Neural cell (in vitro differentiated cells): Measurements from ENCODE around the gene ADGRD1. TPM values are rescaled to one million over a fixed set of nuclear protein-coding genes. Genes with fewer than 3 reads are reported as not detected.
"Not testable (repeated sequence)": the region's sequence is repeated elsewhere in the genome, so short reads cannot be mapped to it uniquely, and the experiment has no call there.

Experiments used
- H2AFZ ChIP-seq: fragments of 200-600, 300-800 bp; sonication (generic), shearing (Covaris generic); 2 replicates; pipeline ENCODE4 v1.6.0; 2014; ENCODE audit warnings: low read depth, mild to moderate bottlenecking, antibody characterized with exemption, low read length, moderate library complexity
- H3F3A ChIP-seq: fragments of 200-600 bp; shearing (Covaris generic); 2 replicates; pipeline ENCODE4 v1.6.1; 2016; ENCODE audit warnings: mild to moderate bottlenecking, moderate library complexity, mixed read lengths, antibody characterized with exemption, low read length; ENCODE audit not compliant: insufficient read depth, poor library complexity, severe bottlenecking
- H3K27ac ChIP-seq: fragments of 200-600, 300-800 bp; sonication (generic), shearing (Covaris generic); 2 replicates; pipeline ENCODE4 v1.5.1; 2014; ENCODE audit warnings: mild to moderate bottlenecking, low read length, moderate library complexity
- H3K27me3 ChIP-seq: fragments of 300-800, 200-600 bp; sonication (generic), shearing (Covaris generic); 2 replicates; pipeline ENCODE4 v1.6.0; 2014; ENCODE audit warnings: mild to moderate bottlenecking, low read depth, low read length, moderate library complexity; ENCODE audit not compliant: insufficient read depth
- H3K36me3 ChIP-seq: fragments of 300-800, 200-600 bp; sonication (generic), shearing (Covaris generic); 2 replicates; pipeline ENCODE4 v1.5.1; 2014; ENCODE audit warnings: mild to moderate bottlenecking, antibody characterized with exemption, low read length, moderate library complexity; ENCODE audit not compliant: insufficient read depth
- H3K4me2 ChIP-seq: fragments of 300-800, 200-600 bp; sonication (generic), shearing (Covaris generic); 2 replicates; pipeline ENCODE4 v1.6.0; 2014; ENCODE audit warnings: mild to moderate bottlenecking, low read length
- H3K4me3 ChIP-seq: fragments of 300-800, 200-600 bp; sonication (generic), shearing (Covaris generic); 2 replicates; pipeline ENCODE4 v1.5.1; 2014; ENCODE audit warnings: mild to moderate bottlenecking, low read length, moderate library complexity
- H3K79me2 ChIP-seq: fragments of 200-600 bp; shearing (Covaris generic); replicated peaks from 2 replicates; pipeline ENCODE4 v1.6.0; 2014; ENCODE audit warnings: mild to moderate bottlenecking, low read length, moderate library complexity; ENCODE audit not compliant: insufficient read depth
- H3K9ac ChIP-seq: fragments of 300-800, 200-600 bp; sonication (generic), shearing (Covaris generic); 2 replicates; pipeline ENCODE4 v1.6.1; 2016; ENCODE audit warnings: mild to moderate bottlenecking, low read length, mixed read lengths
- H3K9me2 ChIP-seq: fragments of 200-600 bp; shearing (Covaris generic); 2 replicates; pipeline ENCODE4 v1.6.1; 2016; ENCODE audit warnings: mild to moderate bottlenecking, low read length, mixed read lengths; ENCODE audit not compliant: insufficient read depth
- H3K9me3 ChIP-seq: fragments of 200-600, 300-800 bp; sonication (generic), shearing (Covaris generic); 2 replicates; pipeline ENCODE4 v1.6.1; 2016; ENCODE audit warnings: mild to moderate bottlenecking, mixed run types, low read length, moderate library complexity, mixed read lengths
- H4K20me1 ChIP-seq: fragments of 200-600 bp; shearing (Covaris generic); 2 replicates; pipeline ENCODE4 v1.6.1; 2016; ENCODE audit warnings: mild to moderate bottlenecking, mixed run types; ENCODE audit not compliant: insufficient read depth
- EP300 ChIP-seq: fragments of 450-650 bp; conservative IDR thresholded peaks from 2 replicates; pipeline ENCODE4 v1.6.1; 2014; ENCODE audit warnings: antibody characterized with exemption, mild to moderate bottlenecking, moderate library complexity; ENCODE audit not compliant: poor library complexity, severe bottlenecking
- MXI1 ChIP-seq: fragments of 450-650 bp; conservative IDR thresholded peaks from 2 replicates; pipeline ENCODE4 v1.6.1; 2014; ENCODE audit warnings: antibody characterized with exemption, mild to moderate bottlenecking; ENCODE audit not compliant: poor library complexity, severe bottlenecking
- SMC3 ChIP-seq: fragments of 450-650 bp; conservative IDR thresholded peaks from 2 replicates; pipeline ENCODE4 v1.6.1; 2014; ENCODE audit warnings: antibody characterized with exemption, mild to moderate bottlenecking, moderate library complexity; ENCODE audit not compliant: poor library complexity
- polyA plus RNA-seq: library from polyadenylated mRNA; depleted of rRNA; stranded (reverse); fragments of >200 nt; gene quantifications from 2 replicates; pipeline ENCODE4 v1.2.3, GENCODE V29; 2014
- TF ChIP-seq, protein P1 (sequence below): fragments of 450-650 bp; IDR thresholded peaks from 2 replicates; pipeline ENCODE4 v1.5.1; 2014; ENCODE audit warnings: antibody characterized with exemption, mild to moderate bottlenecking, moderate library complexity; ENCODE audit not compliant: poor library complexity, severe bottlenecking

Gene ADGRD1
- polyA plus RNA-seq, 1 donor from 2014 or later = 1.7 TPM

DNA sequence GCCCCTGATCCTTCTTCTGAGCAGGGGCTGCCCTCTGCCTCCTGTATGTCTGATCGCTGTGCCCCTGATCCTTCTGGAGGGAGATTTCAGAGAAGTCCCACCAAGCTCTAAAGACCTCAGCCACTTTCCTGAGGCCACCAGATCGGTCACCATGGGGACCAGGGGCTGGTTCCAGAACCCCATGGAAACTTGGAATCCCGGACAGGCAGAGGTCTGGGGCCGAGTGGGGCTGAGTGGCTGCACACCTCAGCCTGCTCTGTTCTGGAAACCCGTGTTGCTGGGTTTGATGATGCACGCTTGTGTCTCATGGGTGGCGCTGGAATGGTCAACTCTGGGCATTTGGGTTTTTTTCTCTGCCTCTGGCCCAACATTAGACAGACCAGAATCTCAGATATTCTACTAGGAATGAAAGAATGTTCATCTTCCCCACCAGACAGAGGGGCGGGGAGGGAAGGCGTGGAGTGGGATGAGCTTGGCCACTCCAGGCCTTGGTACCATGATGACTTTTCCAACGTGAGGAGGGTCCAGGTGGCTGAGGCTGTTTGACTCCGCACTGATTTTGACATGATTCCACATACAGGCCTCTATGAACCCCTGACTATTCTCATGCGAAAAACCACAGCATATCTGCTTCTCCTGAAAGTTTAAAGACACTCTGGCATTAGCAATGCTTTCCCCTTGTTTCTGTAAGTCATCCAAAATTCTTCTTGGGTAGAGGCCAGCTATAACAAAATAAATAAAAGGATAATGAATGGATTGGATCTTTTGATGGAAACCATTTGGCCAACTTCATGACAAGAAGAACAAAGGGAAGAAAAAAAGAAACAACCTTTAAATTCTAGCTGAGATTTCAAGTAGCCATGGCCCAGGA is 114.5 kb downstream of the ADGRD1 start:
- Histone ChIP-seq H3K9ac (no peak overlapping the region), H3K4me3 (no peak overlapping the region), H3K36me3 (no peaks in the 10 kb centered on the region), H3K9me3 (no peaks in the 10 kb centered on the region), H3K27me3 (no peaks in the 10 kb centered on the region), H3K9me2 (no peaks in the 10 kb centered on the region), H3K79me2 (no peaks in the 10 kb centered on the region), H3K27ac (no peak overlapping the region), H3F3A (no peaks in the 10 kb centered on the region), H3K4me2 (no peak overlapping the region), H4K20me1 (no peaks in the 10 kb centered on the region), H2AFZ (no peak overlapping the region)
- TF ChIP-seq EP300 = no peak
- TF ChIP-seq, protein P1, sequence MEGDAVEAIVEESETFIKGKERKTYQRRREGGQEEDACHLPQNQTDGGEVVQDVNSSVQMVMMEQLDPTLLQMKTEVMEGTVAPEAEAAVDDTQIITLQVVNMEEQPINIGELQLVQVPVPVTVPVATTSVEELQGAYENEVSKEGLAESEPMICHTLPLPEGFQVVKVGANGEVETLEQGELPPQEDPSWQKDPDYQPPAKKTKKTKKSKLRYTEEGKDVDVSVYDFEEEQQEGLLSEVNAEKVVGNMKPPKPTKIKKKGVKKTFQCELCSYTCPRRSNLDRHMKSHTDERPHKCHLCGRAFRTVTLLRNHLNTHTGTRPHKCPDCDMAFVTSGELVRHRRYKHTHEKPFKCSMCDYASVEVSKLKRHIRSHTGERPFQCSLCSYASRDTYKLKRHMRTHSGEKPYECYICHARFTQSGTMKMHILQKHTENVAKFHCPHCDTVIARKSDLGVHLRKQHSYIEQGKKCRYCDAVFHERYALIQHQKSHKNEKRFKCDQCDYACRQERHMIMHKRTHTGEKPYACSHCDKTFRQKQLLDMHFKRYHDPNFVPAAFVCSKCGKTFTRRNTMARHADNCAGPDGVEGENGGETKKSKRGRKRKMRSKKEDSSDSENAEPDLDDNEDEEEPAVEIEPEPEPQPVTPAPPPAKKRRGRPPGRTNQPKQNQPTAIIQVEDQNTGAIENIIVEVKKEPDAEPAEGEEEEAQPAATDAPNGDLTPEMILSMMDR = no peak
- TF ChIP-seq SMC3 = no peak
- no peak for TF ChIP-seq MXI1

DNA sequence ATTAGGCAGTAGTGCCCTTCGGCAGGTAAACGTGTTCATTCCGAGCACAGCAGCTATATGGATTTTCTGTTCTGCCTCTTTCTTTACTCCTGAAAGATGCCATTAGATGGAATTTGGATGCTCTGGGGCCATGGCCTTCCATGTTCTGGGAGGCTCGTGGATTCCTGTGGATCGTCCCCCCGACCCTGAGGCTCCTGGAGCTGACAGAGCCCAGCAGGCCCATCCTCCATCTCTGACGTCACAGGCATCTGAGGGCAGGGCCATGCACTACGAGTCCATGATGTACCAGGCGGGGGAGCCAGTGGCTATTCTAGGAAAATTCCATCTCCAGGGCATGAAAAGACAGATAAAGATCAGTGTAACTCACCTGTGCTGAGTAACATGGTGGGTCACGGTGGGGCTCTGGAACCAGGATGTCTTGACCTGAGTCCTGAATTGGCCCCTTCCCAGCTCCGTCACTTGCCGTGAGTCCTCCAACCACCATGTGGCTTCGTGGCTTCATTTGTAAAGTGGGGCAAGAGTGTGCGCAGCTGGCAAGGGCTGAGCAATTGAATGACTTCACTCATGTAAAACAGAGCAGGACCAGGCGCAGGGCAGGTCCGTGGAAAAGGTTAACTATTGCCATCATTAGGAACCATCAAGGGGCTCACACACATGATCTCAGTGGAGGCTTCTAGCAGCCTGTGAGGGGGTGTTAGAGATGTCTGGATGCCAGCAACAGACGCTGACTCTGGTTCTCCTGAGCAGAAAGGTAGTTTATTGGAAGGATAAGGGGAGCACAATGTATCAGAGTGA is 115.4 kb downstream of the ADGRD1 start:
- not testable (repeated sequence) for H3K36me3 ChIP-seq, H3F3A ChIP-seq, H2AFZ ChIP-seq, H3K4me3 ChIP-seq, H3K27ac ChIP-seq, H3K4me2 ChIP-seq, H4K20me1 ChIP-seq, H3K27me3 ChIP-seq, H3K9me3 ChIP-seq, H3K9ac ChIP-seq, H3K9me2 ChIP-seq, H3K79me2 ChIP-seq

DNA sequence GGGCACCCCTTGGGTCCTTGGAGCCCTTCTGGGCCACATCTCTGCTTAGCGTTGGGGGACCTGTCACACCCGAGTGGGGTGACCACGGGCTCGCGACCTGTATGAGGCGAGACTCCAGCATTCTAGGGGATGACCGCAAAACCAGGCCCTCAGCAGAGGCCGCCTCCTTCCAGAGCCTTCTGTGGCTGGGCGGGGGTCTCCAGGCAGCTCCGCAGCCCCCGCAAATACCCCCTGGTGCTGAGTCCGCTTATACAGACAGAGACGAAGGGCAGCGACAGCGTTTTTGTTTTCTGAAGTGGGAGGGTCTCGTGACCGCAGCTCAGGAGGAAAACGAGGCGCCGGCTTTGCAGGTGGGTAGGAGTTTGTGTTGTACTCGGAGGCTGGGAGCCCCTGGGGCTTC is 116.4 kb downstream of the ADGRD1 start:
- not testable (repeated sequence) for H3K36me3 ChIP-seq, H3K9me3 ChIP-seq, H3F3A ChIP-seq, H4K20me1 ChIP-seq, H3K4me2 ChIP-seq, H3K27ac ChIP-seq, H3K27me3 ChIP-seq, H3K9ac ChIP-seq, H2AFZ ChIP-seq, H3K4me3 ChIP-seq, H3K9me2 ChIP-seq, H3K79me2 ChIP-seq

DNA sequence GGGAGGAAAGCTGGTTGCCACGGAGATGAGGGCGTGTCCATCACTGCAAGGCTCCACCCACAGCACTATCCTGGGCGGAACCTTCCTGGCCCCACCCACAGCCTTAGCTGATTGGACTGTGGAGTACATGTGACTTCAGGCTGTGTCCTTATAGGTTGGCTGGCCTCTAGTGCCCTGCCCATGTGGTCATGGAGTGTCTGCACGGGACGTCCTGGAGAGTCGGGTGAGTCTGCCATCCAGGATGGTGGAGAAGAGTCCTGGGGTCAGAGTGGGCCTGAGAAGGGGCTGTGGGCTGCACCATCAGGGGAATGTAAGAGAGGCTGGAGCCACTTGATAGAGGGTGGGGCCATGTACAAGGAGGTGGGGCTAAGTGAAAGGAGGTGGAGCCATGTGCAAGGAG is 117.0 kb downstream of the ADGRD1 start:
- not testable (repeated sequence) for H3K9me3 ChIP-seq, H3K79me2 ChIP-seq, H4K20me1 ChIP-seq, H3K27ac ChIP-seq, H2AFZ ChIP-seq, H3K9ac ChIP-seq, H3K36me3 ChIP-seq, H3K4me2 ChIP-seq, H3F3A ChIP-seq, H3K9me2 ChIP-seq, H3K4me3 ChIP-seq, H3K27me3 ChIP-seq

DNA sequence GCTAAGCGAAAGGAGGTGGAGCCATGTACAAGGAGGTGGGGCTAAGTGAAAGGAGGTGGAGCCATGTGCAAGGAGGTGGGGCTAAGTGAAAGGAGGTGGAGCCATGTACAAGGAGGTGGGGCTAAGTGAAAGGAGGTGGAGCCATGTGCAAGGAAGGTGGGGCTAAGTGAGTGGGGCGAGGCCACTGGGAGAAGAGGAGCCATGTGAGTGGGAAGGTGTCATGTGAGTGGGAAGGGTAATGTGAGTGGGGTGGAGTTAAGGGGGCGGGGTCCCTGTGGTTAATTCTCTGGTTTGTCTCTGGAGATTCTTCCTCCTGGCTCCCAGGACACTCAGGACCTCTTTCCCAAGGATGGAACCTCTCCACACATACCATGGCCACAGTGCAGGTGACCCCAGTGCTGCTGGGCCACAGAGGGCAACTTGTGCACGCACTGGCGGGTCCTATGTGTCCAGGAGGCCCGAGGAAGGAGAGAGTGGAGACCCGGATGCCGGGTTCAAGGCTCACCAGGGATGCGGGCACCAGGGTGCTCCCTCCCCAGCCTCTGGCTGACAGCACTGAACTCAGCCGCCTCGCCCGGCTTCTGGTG is 117.6 kb downstream of the ADGRD1 start:
- H3K9ac ChIP-seq, H3K4me3 ChIP-seq, H2AFZ ChIP-seq, H3K36me3 ChIP-seq, H3K4me2 ChIP-seq, H3K27me3 ChIP-seq, H3K27ac ChIP-seq, H3F3A ChIP-seq, H4K20me1 ChIP-seq, H3K9me2 ChIP-seq, H3K9me3 ChIP-seq, H3K79me2 ChIP-seq: not testable (repeated sequence)

DNA sequence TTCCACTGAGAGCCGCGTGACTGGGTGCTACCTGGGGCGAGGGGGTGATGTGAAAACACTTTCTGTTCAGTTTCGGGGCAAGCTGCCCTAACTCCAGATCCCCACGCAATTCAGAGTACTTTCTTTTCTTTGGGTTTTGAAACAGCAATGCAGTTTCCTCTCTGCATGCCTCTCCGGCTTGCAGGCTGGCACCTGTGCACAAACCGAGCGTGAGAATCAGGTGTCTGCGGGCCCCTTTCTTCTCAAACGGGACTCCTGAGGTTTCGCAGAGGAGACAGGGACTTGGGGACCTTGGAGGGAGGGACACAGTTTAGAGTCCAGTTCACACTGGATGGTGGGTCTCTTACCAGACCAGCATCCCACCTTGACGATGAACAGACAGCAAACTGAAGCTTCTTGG is 118.2 kb downstream of the ADGRD1 start:
- H3K27ac ChIP-seq, H3F3A ChIP-seq, H3K27me3 ChIP-seq, H4K20me1 ChIP-seq, H2AFZ ChIP-seq, H3K9ac ChIP-seq, H3K4me2 ChIP-seq, H3K9me2 ChIP-seq, H3K4me3 ChIP-seq, H3K36me3 ChIP-seq, H3K9me3 ChIP-seq, H3K79me2 ChIP-seq: not testable (repeated sequence)
